AG09319 (cell line): ENCODE results near the gene CHST5.

Experiments
- DNase-seq: peaks from one replicate; pipeline ENCODE4 v3.0.0-alpha.2; 2010; ENCODE audit warnings: low read depth; ENCODE audit errors: extremely low read depth
- TF ChIP-seq, protein P1 (sequence below): IDR thresholded peaks from 2 replicates; pipeline ENCODE4 v1.5.1; 2011; ENCODE audit warnings: low read depth, mild to moderate bottlenecking, inconsistent platforms, low read length, moderate library complexity

Gene CHST5

GRCh38 chr16:75497558-75497957 is 38.4 kb downstream of the CHST5 start:
- TF ChIP-seq, protein P1, sequence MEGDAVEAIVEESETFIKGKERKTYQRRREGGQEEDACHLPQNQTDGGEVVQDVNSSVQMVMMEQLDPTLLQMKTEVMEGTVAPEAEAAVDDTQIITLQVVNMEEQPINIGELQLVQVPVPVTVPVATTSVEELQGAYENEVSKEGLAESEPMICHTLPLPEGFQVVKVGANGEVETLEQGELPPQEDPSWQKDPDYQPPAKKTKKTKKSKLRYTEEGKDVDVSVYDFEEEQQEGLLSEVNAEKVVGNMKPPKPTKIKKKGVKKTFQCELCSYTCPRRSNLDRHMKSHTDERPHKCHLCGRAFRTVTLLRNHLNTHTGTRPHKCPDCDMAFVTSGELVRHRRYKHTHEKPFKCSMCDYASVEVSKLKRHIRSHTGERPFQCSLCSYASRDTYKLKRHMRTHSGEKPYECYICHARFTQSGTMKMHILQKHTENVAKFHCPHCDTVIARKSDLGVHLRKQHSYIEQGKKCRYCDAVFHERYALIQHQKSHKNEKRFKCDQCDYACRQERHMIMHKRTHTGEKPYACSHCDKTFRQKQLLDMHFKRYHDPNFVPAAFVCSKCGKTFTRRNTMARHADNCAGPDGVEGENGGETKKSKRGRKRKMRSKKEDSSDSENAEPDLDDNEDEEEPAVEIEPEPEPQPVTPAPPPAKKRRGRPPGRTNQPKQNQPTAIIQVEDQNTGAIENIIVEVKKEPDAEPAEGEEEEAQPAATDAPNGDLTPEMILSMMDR = no peak
- DNase-seq = no peak

GRCh38 chr16:75495076-75495674 is 40.7 kb downstream of the CHST5 start, which contains the start of gene CHST6:
Gene CHST6 (minus strand): TSS chr16:75495441. CDS start chr16:75479828, 15,613 bp downstream.
- no peak for DNase-seq
- TF ChIP-seq, protein P1 = no peak

DNA sequence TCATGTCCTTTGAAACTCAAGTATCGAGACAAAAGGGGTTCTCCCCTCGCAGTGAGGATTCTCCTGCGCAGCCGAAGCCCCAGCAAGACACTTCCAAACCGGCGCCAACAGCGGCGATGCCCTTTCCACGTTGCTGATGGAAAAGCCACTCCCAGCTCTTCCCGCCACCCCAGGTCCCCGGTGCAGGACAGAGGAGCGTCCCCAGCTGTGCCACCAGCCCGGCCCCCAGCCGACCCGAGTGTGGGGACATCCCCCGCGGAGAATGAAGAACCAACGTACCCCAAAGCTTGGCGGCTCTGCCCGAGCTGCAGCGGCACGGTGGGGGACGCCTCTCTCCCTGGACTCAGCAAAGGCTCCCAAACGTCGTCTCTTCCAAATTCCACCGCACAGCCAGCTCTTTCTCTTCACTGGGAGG is 41.2 kb downstream of the CHST5 start:
- DNase-seq = no peak
- TF ChIP-seq, protein P1 = no peak

DNA sequence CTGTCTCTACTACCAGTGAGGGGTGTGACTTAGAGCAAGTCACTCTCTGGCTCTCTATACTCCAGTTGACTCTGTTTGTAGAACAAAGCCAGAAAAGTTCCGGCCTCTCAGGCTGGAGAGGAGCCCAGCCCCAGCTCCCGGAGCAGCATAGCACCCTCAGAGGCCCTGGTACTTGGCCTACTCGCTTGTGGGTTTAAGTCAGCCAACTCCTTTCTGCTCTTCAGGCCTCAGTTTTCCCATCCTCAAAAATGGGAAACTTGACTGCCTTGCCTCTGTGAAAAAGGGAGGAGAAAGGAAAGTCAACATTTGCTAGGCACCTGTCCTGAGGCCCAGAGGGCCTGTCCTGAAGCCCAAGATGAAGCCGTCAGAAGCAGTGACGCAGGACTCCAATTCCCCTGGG is 41.7 kb downstream of the CHST5 start:
- DNase-seq = no peak
- TF ChIP-seq, protein P1 = no peak

DNA sequence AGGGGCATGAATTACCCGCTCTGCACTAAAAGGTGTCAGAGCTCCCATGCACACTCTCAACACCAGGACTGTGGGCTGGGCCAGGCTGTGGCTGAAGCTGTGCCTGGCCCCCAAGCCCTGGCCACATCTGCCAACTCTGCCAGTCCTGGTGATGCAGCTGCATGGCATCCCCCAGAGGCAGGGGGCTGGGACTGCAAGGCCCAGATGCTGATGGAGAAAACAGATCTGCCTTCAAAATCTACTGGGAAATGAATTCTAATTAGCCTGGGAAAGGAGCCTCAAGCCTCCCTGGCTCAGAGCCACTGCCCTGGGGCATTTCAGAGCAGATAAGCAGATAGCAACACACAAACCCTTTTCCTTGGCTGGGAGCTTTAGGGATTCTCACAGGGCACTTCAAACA is 44.0 kb downstream of the CHST5 start:
- no peak for DNase-seq
- TF ChIP-seq, protein P1 = peak; percentile 5; the same call in 1 of the 2 replicates

DNA sequence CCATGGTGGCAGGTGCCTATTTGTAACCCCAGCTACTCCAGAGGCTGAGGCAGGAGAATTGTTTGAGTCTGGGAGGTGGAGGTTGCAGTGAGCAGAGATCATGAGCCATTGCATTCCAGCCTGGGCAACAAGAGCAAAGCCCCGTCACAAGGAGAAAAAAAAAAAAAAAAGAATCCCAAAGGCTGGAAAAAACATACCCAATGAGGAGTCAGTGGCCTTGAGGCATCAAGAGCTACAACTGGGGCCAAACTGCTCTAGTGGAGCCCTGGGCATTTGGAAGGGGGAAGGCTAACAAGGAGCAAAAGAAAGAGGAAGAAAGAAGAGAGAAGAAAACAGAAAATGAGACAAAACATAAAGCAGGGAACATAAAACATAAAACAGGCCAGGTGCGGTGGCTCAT is 47.6 kb downstream of the CHST5 start:
- TF ChIP-seq, protein P1 = no peak
- no peak for DNase-seq

DNA sequence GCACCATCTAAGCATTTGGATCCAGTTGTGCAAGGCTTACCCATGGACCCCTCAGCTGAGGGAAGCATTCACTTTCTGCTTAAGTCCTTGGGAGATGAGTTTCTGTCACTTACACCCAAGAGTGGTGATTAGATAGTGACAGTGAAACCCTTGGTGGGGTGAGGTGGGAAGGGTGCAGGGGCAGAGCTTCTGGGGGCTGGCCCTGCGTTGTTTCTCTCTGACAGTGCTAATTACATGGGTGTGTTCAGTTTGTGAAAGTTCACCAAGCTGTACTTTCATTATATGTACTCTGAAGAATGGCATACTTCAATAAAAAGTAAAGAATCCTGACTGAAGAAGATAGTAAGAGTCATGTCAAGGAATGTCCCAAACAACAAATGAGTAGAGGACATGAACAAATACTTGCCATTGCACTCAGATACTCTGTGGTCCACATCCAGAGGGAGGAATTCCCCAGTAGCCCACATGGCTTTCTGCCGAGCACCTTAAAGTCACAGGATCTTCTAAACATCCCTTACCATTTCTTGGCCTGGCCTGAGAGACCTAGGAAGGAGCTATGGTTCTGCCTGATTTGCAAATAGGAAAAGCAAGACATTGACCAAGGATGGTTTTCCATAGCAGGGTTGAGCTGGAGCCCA is 49.1 kb downstream of the CHST5 start:
- TF ChIP-seq, protein P1 = no peak
- no peak for DNase-seq
